ENCODE data around the gene SSBP4. TPM values are rescaled to one million over a fixed set of nuclear protein-coding genes. Genes with fewer than 3 reads are reported as not detected.

The SSBP4 gene
- total and polyA plus RNA-seq, 2 experiments from 2014 or later = 44.4 to 52.0 TPM

DNA sequence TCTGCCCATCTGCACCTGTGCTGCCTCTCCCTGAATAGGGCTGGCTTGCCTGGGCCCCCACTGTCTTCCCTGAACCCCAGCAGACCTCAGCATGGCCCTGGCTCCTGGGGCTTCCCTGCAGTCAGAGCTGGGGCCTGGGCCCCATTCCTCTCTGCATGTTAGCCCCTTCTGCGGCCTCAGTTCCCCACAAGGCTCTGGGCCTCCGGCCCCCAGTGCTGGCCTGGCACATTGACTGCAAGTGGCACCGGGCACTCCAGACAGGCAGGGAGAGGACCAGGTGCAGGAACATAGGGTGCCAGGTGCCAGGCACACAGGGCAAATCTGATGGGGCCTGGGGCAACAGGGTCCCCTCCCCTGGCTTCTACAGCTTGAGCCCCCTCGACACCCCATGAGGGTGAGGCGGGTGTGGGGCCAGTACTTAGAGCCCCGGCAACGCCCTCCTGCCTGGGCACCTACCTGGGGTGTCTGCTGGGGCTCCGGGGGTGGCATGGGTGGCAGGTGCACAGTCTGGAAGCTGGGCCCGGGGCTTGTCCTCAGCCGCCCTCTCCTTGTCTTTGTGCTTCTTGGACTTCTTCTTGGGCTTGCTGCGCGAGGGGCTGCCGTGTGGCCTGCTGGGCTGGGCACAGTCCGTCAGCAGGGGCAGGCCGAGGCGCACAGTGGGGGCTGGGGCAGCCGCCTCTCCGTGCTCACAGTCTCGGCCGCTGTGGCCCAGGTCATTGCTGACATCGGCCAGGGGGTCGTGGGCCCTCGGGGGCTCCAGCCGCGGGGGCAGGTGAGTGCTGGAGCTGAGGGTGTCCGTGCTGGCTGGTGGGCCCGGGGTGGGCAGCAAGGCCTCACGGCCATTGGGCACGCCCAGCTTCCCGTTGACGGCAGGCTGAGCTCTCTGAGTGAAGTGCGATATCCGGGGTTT is 31.1 kb downstream of the SSBP4 start:
- H3K4me3 ChIP-seq = no peak overlapping the region
- H3K4me2 ChIP-seq = no peak overlapping the region
- 0 out of 2 replicates have a peak, but pooled peaks cover 3% of the 10 kb centered on the region for H3F3A ChIP-seq (replicated peaks; ENCODE audit: low read depth)
- H3K9me3 Mint-ChIP-seq = no peaks in the 10 kb centered on the region
- H3K36me3 Mint-ChIP-seq (ENCODE audit: low read depth) = peaks cover 5% of the 10 kb centered on the region; the same call in 2 of the 3 replicates
- no peak overlapping the region for H3K27ac ChIP-seq (ENCODE audit: low read depth)
- H4K20me1 ChIP-seq (replicated peaks; ENCODE audit: insufficient read depth) = no peaks in the 10 kb centered on the region; the same call in none of the 2 replicates
- no peak overlapping the region for H3K4me3 Mint-ChIP-seq
- no peaks in the 10 kb centered on the region for H3K79me2 ChIP-seq (replicated peaks; ENCODE audit: insufficient read depth)
- no peaks in the 10 kb centered on the region; the same call in 1 of the 2 replicates for H3K36me3 ChIP-seq (ENCODE audit: insufficient read depth)
- TF ChIP-seq, protein P1, sequence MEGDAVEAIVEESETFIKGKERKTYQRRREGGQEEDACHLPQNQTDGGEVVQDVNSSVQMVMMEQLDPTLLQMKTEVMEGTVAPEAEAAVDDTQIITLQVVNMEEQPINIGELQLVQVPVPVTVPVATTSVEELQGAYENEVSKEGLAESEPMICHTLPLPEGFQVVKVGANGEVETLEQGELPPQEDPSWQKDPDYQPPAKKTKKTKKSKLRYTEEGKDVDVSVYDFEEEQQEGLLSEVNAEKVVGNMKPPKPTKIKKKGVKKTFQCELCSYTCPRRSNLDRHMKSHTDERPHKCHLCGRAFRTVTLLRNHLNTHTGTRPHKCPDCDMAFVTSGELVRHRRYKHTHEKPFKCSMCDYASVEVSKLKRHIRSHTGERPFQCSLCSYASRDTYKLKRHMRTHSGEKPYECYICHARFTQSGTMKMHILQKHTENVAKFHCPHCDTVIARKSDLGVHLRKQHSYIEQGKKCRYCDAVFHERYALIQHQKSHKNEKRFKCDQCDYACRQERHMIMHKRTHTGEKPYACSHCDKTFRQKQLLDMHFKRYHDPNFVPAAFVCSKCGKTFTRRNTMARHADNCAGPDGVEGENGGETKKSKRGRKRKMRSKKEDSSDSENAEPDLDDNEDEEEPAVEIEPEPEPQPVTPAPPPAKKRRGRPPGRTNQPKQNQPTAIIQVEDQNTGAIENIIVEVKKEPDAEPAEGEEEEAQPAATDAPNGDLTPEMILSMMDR (conservative IDR thresholded peaks at IDR 0.05; ENCODE audit: low read depth in 2 of 2) = no peak
- no peak for TF ChIP-seq POLR2AphosphoS5 (IDR thresholded peaks at IDR 0.05; ENCODE audit: low read depth)
- no peak for TF ChIP-seq NANOG (IDR thresholded peaks at IDR 0.05; ENCODE audit: borderline replicate concordance)
- no peaks in the 10 kb centered on the region for H3K4me1 ChIP-seq (ENCODE audit: insufficient read depth)
- ATAC-seq (no peak; the same call in 2 of the 3 replicates), DNase-seq (ENCODE audit: low spot score) (no peak)
- H3K27ac Mint-ChIP-seq = no peak overlapping the region
- H2AFZ ChIP-seq = no peak overlapping the region
- peaks cover 10% of the 10 kb centered on the region; the same call in 2 of the 3 replicates for H3K4me1 Mint-ChIP-seq
- peaks cover 11% of the 10 kb centered on the region for H3K27me3 Mint-ChIP-seq (ENCODE audit: insufficient read depth, low read depth, poor library complexity)
- H3K9me2 ChIP-seq (ENCODE audit: insufficient read depth) = no peaks in the 10 kb centered on the region
- H3K27me3 ChIP-seq (ENCODE audit: insufficient read depth) = no peaks in the 10 kb centered on the region

DNA sequence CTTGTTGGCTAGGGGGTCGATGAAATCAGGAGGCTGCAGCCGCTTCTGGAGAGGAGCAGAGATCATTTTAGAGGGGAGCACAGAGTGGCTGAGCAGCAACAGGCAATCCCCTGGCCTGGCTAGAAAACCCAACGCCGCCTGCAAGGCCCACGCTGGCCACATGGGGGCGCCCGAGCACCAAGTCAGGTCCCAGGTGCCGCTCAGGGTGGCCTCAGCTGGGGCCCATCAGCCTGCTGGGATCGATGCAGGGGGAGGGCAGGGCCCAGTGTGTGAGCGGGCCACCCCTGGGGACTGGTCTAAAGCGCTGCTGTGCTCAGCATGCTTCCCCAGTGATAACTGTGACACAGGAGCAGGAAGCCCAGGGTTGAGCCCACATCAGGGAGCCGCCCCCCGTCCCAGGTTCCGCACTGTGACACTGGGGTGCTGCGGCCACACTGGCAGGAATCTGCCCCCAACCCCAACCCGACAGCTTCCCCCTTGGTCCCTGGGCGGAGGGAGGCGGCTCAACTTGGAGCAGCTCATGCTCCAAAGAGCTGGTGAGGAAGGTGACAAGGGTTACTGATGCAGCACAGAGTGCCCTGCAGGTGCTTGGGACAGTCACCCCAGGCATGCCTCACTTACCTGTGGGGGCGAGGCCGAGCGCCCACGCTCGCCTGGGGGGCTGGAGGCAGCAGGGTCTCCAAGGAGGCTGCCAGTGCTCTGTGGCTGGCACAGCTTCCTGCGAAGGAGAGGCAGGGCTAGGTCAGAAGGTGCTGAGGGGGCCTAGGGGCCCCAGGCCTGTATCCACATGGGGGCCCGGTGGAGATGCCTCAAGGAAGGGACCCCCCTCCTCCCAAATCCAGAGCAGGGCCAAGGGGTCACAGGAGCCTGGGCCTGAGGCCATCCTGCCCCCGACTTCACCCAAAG is 32.0 kb downstream of the SSBP4 start:
- TF ChIP-seq, protein P2, sequence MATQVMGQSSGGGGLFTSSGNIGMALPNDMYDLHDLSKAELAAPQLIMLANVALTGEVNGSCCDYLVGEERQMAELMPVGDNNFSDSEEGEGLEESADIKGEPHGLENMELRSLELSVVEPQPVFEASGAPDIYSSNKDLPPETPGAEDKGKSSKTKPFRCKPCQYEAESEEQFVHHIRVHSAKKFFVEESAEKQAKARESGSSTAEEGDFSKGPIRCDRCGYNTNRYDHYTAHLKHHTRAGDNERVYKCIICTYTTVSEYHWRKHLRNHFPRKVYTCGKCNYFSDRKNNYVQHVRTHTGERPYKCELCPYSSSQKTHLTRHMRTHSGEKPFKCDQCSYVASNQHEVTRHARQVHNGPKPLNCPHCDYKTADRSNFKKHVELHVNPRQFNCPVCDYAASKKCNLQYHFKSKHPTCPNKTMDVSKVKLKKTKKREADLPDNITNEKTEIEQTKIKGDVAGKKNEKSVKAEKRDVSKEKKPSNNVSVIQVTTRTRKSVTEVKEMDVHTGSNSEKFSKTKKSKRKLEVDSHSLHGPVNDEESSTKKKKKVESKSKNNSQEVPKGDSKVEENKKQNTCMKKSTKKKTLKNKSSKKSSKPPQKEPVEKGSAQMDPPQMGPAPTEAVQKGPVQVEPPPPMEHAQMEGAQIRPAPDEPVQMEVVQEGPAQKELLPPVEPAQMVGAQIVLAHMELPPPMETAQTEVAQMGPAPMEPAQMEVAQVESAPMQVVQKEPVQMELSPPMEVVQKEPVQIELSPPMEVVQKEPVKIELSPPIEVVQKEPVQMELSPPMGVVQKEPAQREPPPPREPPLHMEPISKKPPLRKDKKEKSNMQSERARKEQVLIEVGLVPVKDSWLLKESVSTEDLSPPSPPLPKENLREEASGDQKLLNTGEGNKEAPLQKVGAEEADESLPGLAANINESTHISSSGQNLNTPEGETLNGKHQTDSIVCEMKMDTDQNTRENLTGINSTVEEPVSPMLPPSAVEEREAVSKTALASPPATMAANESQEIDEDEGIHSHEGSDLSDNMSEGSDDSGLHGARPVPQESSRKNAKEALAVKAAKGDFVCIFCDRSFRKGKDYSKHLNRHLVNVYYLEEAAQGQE (IDR thresholded peaks at IDR 0.05; ENCODE audit: unreplicated experiment) = no peak
- TF ChIP-seq, protein P1 (conservative IDR thresholded peaks at IDR 0.05; ENCODE audit: low read depth in 2 of 2) = peak; percentile 88 to 92
- Histone ChIP-seq H3F3A (replicated peaks; ENCODE audit: low read depth) (0 out of 2 replicates have a peak, but pooled peaks cover 3% of the 10 kb centered on the region), H3K27me3 (ENCODE audit: insufficient read depth) (no peaks in the 10 kb centered on the region), H3K4me2 (no peak overlapping the region), H3K27ac (ENCODE audit: low read depth) (peak overlapping the region; percentile 50; the same call in 1 of the 2 replicates), H3K36me3 (ENCODE audit: insufficient read depth) (no peaks in the 10 kb centered on the region; the same call in 1 of the 2 replicates), H2AFZ (no peak overlapping the region), H3K4me1 (ENCODE audit: insufficient read depth) (no peaks in the 10 kb centered on the region), H3K4me3 (no peak overlapping the region), H3K9me2 (ENCODE audit: insufficient read depth) (no peaks in the 10 kb centered on the region), H3K79me2 (replicated peaks; ENCODE audit: insufficient read depth) (no peaks in the 10 kb centered on the region), H4K20me1 (replicated peaks; ENCODE audit: insufficient read depth) (no peaks in the 10 kb centered on the region; the same call in none of the 2 replicates)
- Mint-ChIP-seq H3K27ac (no peak overlapping the region), H3K4me3 (no peak overlapping the region), H3K27me3 (ENCODE audit: insufficient read depth, low read depth, poor library complexity) (peaks cover 13% of the 10 kb centered on the region), H3K4me1 (peaks cover 10% of the 10 kb centered on the region; the same call in 2 of the 3 replicates), H3K36me3 (ENCODE audit: low read depth) (peaks cover 8% of the 10 kb centered on the region; the same call in 2 of the 3 replicates), H3K9me3 (no peaks in the 10 kb centered on the region)
- peak; percentile 83 for DNase-seq (ENCODE audit: low spot score)
- peak; percentile 91 for ATAC-seq
